Keratinocyte (primary cell): ENCODE results near the gene WDPCP. TPM values are rescaled to one million over a fixed set of nuclear protein-coding genes. Genes with fewer than 3 reads are reported as not detected.
"Not testable (repeated sequence)": the region's sequence is repeated elsewhere in the genome, so short reads cannot be mapped to it uniquely, and the experiment has no call there.

Experiments used
- DNase-seq: peaks from one replicate; pipeline ENCODE4 v3.0.0-alpha.2; 2011; ENCODE audit warnings: low read depth, missing footprints, low spot score
- FAIRE-seq: peaks from 2 replicates; lab custom pipeline; 2011; peaks lifted over from hg19 to GRCh38; lab: Jason Lieb, UNC
- H2AFZ ChIP-seq: 2 replicates; pipeline ENCODE4 v1.6.0; 2012; ENCODE audit warnings: low read length, control low read depth, inconsistent platforms; ENCODE audit not compliant: control insufficient read depth
- H3K27ac ChIP-seq: 2 replicates; pipeline ENCODE4 v1.5.1; 2011; ENCODE audit warnings: low read length; ENCODE audit not compliant: control insufficient read depth, insufficient read depth
- H3K27me3 ChIP-seq: 3 replicates; pipeline ENCODE4 v1.6.0; 2011; ENCODE audit warnings: low read length; ENCODE audit not compliant: control insufficient read depth, insufficient read depth; ENCODE audit errors: extremely low read depth
- H3K36me3 ChIP-seq, 2 experiments: 2 replicates in 1 of 2; 3 replicates in 1 of 2; pipeline ENCODE4 v1.5.1; 2011; ENCODE audit warnings: low read length in 2 of 2, mild to moderate bottlenecking in 1 of 2; ENCODE audit not compliant: control insufficient read depth in 2 of 2, insufficient read depth in 2 of 2; ENCODE audit errors: extremely low read depth in 1 of 2
- H3K4me1 ChIP-seq: 3 replicates; pipeline ENCODE4 v1.5.1; 2011; ENCODE audit warnings: low read length; ENCODE audit not compliant: control insufficient read depth, insufficient read depth; ENCODE audit errors: extremely low read depth
- H3K4me2 ChIP-seq: 3 replicates; pipeline ENCODE4 v1.6.0; 2011; ENCODE audit warnings: low read depth, low read length; ENCODE audit not compliant: control insufficient read depth, insufficient read depth; ENCODE audit errors: extremely low read depth
- H3K4me3 ChIP-seq, 3 experiments: fragments of 200-600 bp in 1 of 3; sonication (generic) in 1 of 3; 2 replicates in 2 of 3; 3 replicates in 1 of 3; pipeline ENCODE4 v1.5.1; 2011 to 2016; ENCODE audit warnings: low read length in 3 of 3, mild to moderate bottlenecking in 3 of 3, control low read depth in 2 of 3, inconsistent platforms in 1 of 3, low read depth in 1 of 3, mixed read lengths in 1 of 3, mixed run types in 1 of 3, moderate library complexity in 1 of 3; ENCODE audit not compliant: control insufficient read depth in 2 of 3, insufficient read depth in 2 of 3; ENCODE audit errors: extremely low read depth in 1 of 3
- H3K79me2 ChIP-seq: 2 replicates; pipeline ENCODE4 v1.6.0; 2012; ENCODE audit warnings: low read length; ENCODE audit not compliant: control insufficient read depth, insufficient read depth
- H3K9ac ChIP-seq: 3 replicates; pipeline ENCODE4 v1.6.0; 2011; ENCODE audit warnings: low read length; ENCODE audit not compliant: control insufficient read depth, insufficient read depth; ENCODE audit errors: extremely low read depth
- H3K9me1 ChIP-seq: 3 replicates; pipeline ENCODE4 v1.6.0; 2011; ENCODE audit warnings: low read length; ENCODE audit not compliant: control insufficient read depth, insufficient read depth; ENCODE audit errors: extremely low read depth
- H3K9me3 ChIP-seq: 2 replicates; pipeline ENCODE4 v1.5.1; 2012; ENCODE audit warnings: low read depth, low read length; ENCODE audit not compliant: control insufficient read depth
- H4K20me1 ChIP-seq: 3 replicates; pipeline ENCODE4 v1.6.0; 2011; ENCODE audit warnings: low read length; ENCODE audit not compliant: control insufficient read depth, insufficient read depth; ENCODE audit errors: extremely low read depth
- EZH2 ChIP-seq: IDR thresholded peaks from one replicate; pipeline ENCODE4 v1.6.1; 2012; ENCODE audit warnings: inconsistent platforms, mild to moderate bottlenecking, low read length, moderate library complexity
- dilution Hi-C: fragments of 300-500 bp; cut with MboI; formaldehyde crosslinking; loops from one replicate; pipeline ENCODE4 v1.7.0; 2020; ENCODE audit warnings: low sequenced_read_pairs; ENCODE audit not compliant: extremely low pct_ligation_motif_present
- polyA plus RNA-seq, 5 experiments: library from polyadenylated mRNA; depleted of rRNA in 3 of 5; stranded (reverse) in 3 of 5; stranded (forward) in 1 of 5; unstranded in 1 of 5; fragments of >200 nt; gene quantifications; 1 replicate in 1 of 5; 2 replicates in 3 of 5; 3 replicates in 1 of 5; pipeline versions ENCODE4 v1.2.1 to v1.2.3, GENCODE V29; 2011 to 2012; ENCODE audit warnings: missing spikeins in 2 of 5, low read depth in 1 of 5, low replicate concordance in 1 of 5
- TF ChIP-seq, protein P1 (sequence below), 3 experiments: IDR thresholded peaks in 1 of 3; conservative IDR thresholded peaks in 1 of 3; optimal IDR thresholded peaks in 1 of 3; 2 replicates in 2 of 3; 3 replicates in 1 of 3; pipeline versions ENCODE3 to v1.5.1; 2011; ENCODE audit warnings: low read length in 3 of 3, mild to moderate bottlenecking in 3 of 3, moderate library complexity in 2 of 3, control low read depth in 1 of 3, inconsistent platforms in 1 of 3; ENCODE audit not compliant: insufficient read depth in 2 of 3; ENCODE audit errors: extremely low read depth in 1 of 3

Gene WDPCP
- polyA plus RNA-seq, 1 donor (not counting 4 experiments of a cell fraction or from before 2014, with no cell fraction given), result 2.9 TPM

DNA sequence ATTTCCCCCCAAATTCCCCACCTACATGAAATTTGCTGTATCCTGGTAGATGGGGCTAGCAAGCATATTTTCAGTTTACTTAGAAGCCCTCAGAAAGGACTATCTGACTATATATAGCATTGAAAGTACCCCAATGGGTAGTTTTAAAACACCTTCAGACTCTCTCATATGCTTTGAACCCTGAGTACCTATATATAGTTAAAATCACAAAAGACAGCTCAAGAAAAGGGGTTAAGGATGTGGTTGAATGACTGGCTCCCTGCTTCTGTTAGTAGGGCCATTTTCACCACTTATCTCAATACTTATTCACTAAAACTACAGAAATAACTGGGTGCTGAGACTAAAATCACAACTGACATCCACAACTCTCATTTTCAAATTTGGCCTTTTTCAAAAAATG, 18.5 kb downstream of the WDPCP start:
- no peak overlapping the region for H3K4me3 ChIP-seq
- H3K9me3 ChIP-seq, result peaks cover 3% of the 10 kb centered on the region
- no peaks in the 10 kb centered on the region for H3K4me1 ChIP-seq
- no peak for FAIRE-seq
- H3K9ac ChIP-seq, result no peak overlapping the region
- H3K27me3 ChIP-seq, result no peaks in the 10 kb centered on the region
- no peaks in the 10 kb centered on the region for H3K36me3 ChIP-seq
- no peak for DNase-seq
- H4K20me1 ChIP-seq, result no peaks in the 10 kb centered on the region
- dilution Hi-C loops, result no loop called here
- H3K9me1 ChIP-seq, result no peaks in the 10 kb centered on the region
- H3K27ac ChIP-seq, result no peak overlapping the region
- TF ChIP-seq, protein P1, sequence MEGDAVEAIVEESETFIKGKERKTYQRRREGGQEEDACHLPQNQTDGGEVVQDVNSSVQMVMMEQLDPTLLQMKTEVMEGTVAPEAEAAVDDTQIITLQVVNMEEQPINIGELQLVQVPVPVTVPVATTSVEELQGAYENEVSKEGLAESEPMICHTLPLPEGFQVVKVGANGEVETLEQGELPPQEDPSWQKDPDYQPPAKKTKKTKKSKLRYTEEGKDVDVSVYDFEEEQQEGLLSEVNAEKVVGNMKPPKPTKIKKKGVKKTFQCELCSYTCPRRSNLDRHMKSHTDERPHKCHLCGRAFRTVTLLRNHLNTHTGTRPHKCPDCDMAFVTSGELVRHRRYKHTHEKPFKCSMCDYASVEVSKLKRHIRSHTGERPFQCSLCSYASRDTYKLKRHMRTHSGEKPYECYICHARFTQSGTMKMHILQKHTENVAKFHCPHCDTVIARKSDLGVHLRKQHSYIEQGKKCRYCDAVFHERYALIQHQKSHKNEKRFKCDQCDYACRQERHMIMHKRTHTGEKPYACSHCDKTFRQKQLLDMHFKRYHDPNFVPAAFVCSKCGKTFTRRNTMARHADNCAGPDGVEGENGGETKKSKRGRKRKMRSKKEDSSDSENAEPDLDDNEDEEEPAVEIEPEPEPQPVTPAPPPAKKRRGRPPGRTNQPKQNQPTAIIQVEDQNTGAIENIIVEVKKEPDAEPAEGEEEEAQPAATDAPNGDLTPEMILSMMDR (optimal IDR thresholded peaks at IDR 0.05 in 1 of 3, IDR thresholded peaks at IDR 0.05 in 1 of 3, conservative IDR thresholded peaks at IDR 0.05 in 1 of 3; ENCODE audit: extremely low read depth in 1 of 3, insufficient read depth in 2 of 3, low read length in 3 of 3), result no peak
- TF ChIP-seq EZH2, result no peak
- no peak overlapping the region for H3K4me2 ChIP-seq
- H3K79me2 ChIP-seq, result no peaks in the 10 kb centered on the region
- no peak overlapping the region for H2AFZ ChIP-seq

DNA sequence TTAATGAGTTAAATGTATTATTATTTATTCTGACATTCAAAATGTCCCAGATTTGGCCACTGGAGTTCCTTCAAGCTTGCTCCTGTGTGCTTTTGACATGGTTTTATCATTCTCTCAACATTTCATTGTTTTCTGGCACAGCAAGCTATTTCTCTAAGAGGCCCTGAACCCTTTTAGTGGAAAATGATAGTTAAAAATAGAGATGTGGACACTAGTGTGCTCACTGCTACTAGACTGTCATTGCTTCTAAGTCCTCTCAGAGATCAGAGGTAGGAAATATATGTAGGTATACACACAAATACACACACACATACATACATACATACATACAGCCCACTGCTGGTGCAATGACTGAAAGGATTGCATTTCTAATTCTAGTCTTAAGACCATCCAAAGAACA, 25.5 kb downstream of the WDPCP start:
- no peaks in the 10 kb centered on the region for H3K27me3 ChIP-seq
- H3K4me3 ChIP-seq, result no peak overlapping the region
- no peak overlapping the region for H3K27ac ChIP-seq
- no peaks in the 10 kb centered on the region for H4K20me1 ChIP-seq
- no peak for FAIRE-seq
- no peak overlapping the region for H3K9ac ChIP-seq
- H3K9me3 ChIP-seq, result peaks cover 3% of the 10 kb centered on the region
- no peak for DNase-seq
- dilution Hi-C loops, result no loop called here
- H3K9me1 ChIP-seq, result no peaks in the 10 kb centered on the region
- no peak overlapping the region for H2AFZ ChIP-seq
- H3K4me2 ChIP-seq, result no peak overlapping the region
- H3K4me1 ChIP-seq, result no peaks in the 10 kb centered on the region
- H3K36me3 ChIP-seq, result no peaks in the 10 kb centered on the region
- H3K79me2 ChIP-seq, result no peaks in the 10 kb centered on the region
- TF ChIP-seq EZH2, result no peak
- TF ChIP-seq, protein P1 (optimal IDR thresholded peaks at IDR 0.05 in 1 of 3, IDR thresholded peaks at IDR 0.05 in 1 of 3, conservative IDR thresholded peaks at IDR 0.05 in 1 of 3; ENCODE audit: extremely low read depth in 1 of 3, insufficient read depth in 2 of 3, low read length in 3 of 3), result no peak

DNA sequence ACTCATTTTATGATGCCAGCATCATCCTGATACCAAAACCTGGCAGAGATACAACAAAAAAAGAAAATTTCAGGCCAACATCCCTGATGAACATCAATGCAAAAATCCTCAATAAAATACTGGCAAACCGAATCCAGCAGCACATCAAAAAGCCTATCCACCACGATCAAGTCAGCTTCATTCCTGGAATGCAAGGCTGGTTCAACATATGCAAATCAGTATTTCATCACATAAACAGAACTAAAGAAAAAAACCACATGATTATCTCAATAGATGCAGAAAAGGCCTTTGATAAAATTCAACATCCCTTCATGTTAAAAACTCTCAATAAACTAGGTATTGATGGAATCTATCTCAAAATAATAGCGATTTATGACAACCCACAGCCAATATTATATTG, 29.4 kb downstream of the WDPCP start:
- H2AFZ ChIP-seq, H3K27ac ChIP-seq, dilution Hi-C loops, H3K4me1 ChIP-seq, H3K4me3 ChIP-seq, H3K79me2 ChIP-seq, H3K4me2 ChIP-seq, H3K9me3 ChIP-seq, H3K36me3 ChIP-seq, H3K27me3 ChIP-seq, H3K9ac ChIP-seq, FAIRE-seq, H3K9me1 ChIP-seq, H4K20me1 ChIP-seq, DNase-seq: not testable (repeated sequence)

DNA sequence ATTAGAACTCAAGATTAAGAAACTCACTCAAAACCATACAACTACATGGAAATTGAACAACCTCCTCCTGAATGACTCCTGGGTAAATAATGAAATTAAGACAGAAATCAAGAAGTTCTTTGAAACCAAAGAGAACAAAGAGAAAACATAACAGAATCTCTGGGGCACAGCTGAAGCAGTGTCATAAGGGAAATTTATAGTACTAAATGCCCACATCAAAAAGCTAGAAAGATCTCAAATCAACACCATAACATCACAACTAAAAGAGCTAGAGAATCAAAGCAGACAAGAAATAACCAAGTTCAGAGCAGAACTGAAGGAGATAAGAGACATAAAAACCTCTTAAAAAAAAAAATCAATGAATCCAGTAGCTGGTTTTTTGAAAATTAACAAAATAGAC, 30.5 kb downstream of the WDPCP start:
- DNase-seq, H3K4me3 ChIP-seq, H3K79me2 ChIP-seq, H4K20me1 ChIP-seq, H3K36me3 ChIP-seq, H3K4me1 ChIP-seq, H3K9me3 ChIP-seq, dilution Hi-C loops, H3K9me1 ChIP-seq, FAIRE-seq, H2AFZ ChIP-seq, H3K27ac ChIP-seq, H3K9ac ChIP-seq, H3K4me2 ChIP-seq, H3K27me3 ChIP-seq: not testable (repeated sequence)
